Trophoblast cell (in vitro differentiated cells and primary cell): ENCODE data around the gene ARHGEF11.
A peak's percentile ranks its signal among the peaks of the same experiment; 100 is the strongest.

Source experiments
- DNase-seq, 2 donors: peaks; one replicate each; pipeline ENCODE4 v3.0.0-alpha.2; 2016
- H2AFZ ChIP-seq: 2 replicates; pipeline ENCODE4 v1.6.1; 2013; ENCODE audit warnings: low read length, moderate library complexity, mild to moderate bottlenecking; ENCODE audit not compliant: insufficient read depth, poor library complexity
- H2AK5ac ChIP-seq: 2 replicates; pipeline ENCODE4 v1.6.1; 2013; ENCODE audit warnings: mild to moderate bottlenecking, low read length
- H2BK120ac ChIP-seq: 2 replicates; pipeline ENCODE4 v1.6.1; 2013; ENCODE audit warnings: low read length, mild to moderate bottlenecking, moderate library complexity; ENCODE audit not compliant: insufficient read depth, poor library complexity
- H2BK12ac ChIP-seq: 2 replicates; pipeline ENCODE4 v1.6.1; 2013; ENCODE audit warnings: mild to moderate bottlenecking, low read length, moderate library complexity
- H2BK5ac ChIP-seq: 2 replicates; pipeline ENCODE4 v1.6.1; 2013; ENCODE audit warnings: low read length, low read depth, moderate library complexity, mild to moderate bottlenecking; ENCODE audit not compliant: poor library complexity
- H3K14ac ChIP-seq: 2 replicates; pipeline ENCODE4 v1.6.1; 2013; ENCODE audit warnings: mild to moderate bottlenecking, low read length
- H3K18ac ChIP-seq: 2 replicates; pipeline ENCODE4 v1.6.1; 2013; ENCODE audit warnings: mild to moderate bottlenecking, low read length
- H3K23ac ChIP-seq: 2 replicates; pipeline ENCODE4 v1.6.1; 2013; ENCODE audit warnings: low read length
- H3K27ac ChIP-seq: 2 replicates; pipeline ENCODE4 v1.5.1; 2013; ENCODE audit warnings: low read depth, mild to moderate bottlenecking, inconsistent platforms, low read length, moderate library complexity
- H3K27me3 ChIP-seq: 2 replicates; pipeline ENCODE4 v1.6.1; 2013; ENCODE audit warnings: inconsistent platforms, mild to moderate bottlenecking, low read length, moderate library complexity; ENCODE audit not compliant: insufficient read depth
- H3K36me3 ChIP-seq, 2 experiments: 1 replicate in 1 of 2; 2 replicates in 1 of 2; pipeline ENCODE4 v1.6.1; 2013; ENCODE audit warnings: low read length in 2 of 2, mild to moderate bottlenecking in 2 of 2, moderate library complexity in 1 of 2; ENCODE audit not compliant: insufficient read depth in 2 of 2, control insufficient read depth in 1 of 2
- H3K4ac ChIP-seq: 2 replicates; pipeline ENCODE4 v1.6.1; 2013; ENCODE audit warnings: low read depth, mild to moderate bottlenecking, low read length, moderate library complexity
- H3K4me1 ChIP-seq, 2 experiments: 1 replicate in 1 of 2; 2 replicates in 1 of 2; pipeline ENCODE4 v1.6.1; 2013; ENCODE audit warnings: low read length in 2 of 2, mild to moderate bottlenecking in 2 of 2, moderate library complexity in 1 of 2; ENCODE audit not compliant: insufficient read depth in 2 of 2, control insufficient read depth in 1 of 2
- H3K4me2 ChIP-seq: 2 replicates; pipeline ENCODE4 v1.6.1; 2013; ENCODE audit warnings: inconsistent platforms, mild to moderate bottlenecking, low read length, moderate library complexity
- H3K4me3 ChIP-seq: 2 replicates; pipeline ENCODE4 v1.5.1; 2013; ENCODE audit warnings: mild to moderate bottlenecking, low read depth, low read length, inconsistent platforms
- H3K79me1 ChIP-seq: one replicate; pipeline ENCODE4 v1.6.1; 2013; ENCODE audit warnings: low read length
- H3K79me2 ChIP-seq: 2 replicates; pipeline ENCODE4 v1.6.1; 2013; ENCODE audit warnings: low read length, mild to moderate bottlenecking; ENCODE audit not compliant: control insufficient read depth, insufficient read depth, poor library complexity
- H3K9ac ChIP-seq: 2 replicates; pipeline ENCODE4 v1.6.1; 2013; ENCODE audit warnings: mild to moderate bottlenecking, low read length
- H3K9me3 ChIP-seq: 2 replicates; pipeline ENCODE4 v1.6.1; 2013; ENCODE audit warnings: low read depth, mild to moderate bottlenecking, control low read depth, inconsistent platforms, low read length; ENCODE audit not compliant: insufficient read depth
- H4K12ac ChIP-seq: 2 replicates; pipeline ENCODE4 v1.6.1; 2013; ENCODE audit warnings: low read depth, mild to moderate bottlenecking, low read length, moderate library complexity
- H4K8ac ChIP-seq: 2 replicates; pipeline ENCODE4 v1.6.1; 2013; ENCODE audit warnings: low read depth, mild to moderate bottlenecking, low read length, moderate library complexity
- H4K91ac ChIP-seq: one replicate; pipeline ENCODE4 v1.6.1; 2013; ENCODE audit warnings: low read depth, mild to moderate bottlenecking, low read length, moderate library complexity
- WGBS: extraction: QIAGEN DNeasy Blood & Tissue Kit; methylation state at CpG from one replicate; pipeline ENCODE4 v1.1.7; 2013; ENCODE audit warnings: missing lambda C conversion rate; ENCODE audit not compliant: insufficient read length, insufficient coverage; ENCODE audit errors: extremely low coverage; 5-methylcytosine and 5-hydroxymethylcytosine counted together

ARHGEF11 gene

DNA sequence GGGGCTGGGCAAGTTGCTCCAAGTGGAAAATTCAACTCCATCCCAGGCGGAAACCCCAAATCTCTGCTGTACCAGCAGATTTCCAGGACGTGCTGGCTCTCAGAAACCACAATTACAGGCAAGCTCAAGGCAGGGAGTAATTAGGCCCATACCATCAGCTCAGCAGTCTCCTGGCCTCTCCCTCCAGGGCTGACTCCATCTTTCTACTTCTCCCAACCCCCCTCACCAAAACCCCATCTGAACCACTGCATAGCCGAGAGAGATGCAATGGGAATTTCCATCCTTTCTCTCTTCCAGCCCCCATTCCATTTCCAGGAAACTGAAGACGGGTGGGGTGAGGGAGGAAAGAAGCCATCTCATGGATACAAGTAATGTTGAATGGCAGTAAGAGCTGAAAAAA is 41.2 kb downstream of the ARHGEF11 start:
- no CpG with 5 or more reads among the region's 4 CpGs for WGBS
- no peak overlapping the region for H3K4me3 ChIP-seq
- H3K18ac ChIP-seq: no peak overlapping the region
- H2BK12ac ChIP-seq: no peak overlapping the region
- no peak overlapping the region for H3K4ac ChIP-seq
- H2BK120ac ChIP-seq: no peak overlapping the region
- H3K14ac ChIP-seq: no peak overlapping the region
- no peaks in the 10 kb centered on the region for H3K36me3 ChIP-seq
- H4K8ac ChIP-seq: no peak overlapping the region
- H3K27me3 ChIP-seq: no peaks in the 10 kb centered on the region
- no peak overlapping the region for H4K12ac ChIP-seq
- H4K91ac ChIP-seq: no peak overlapping the region
- peaks cover 25 to 36% of the 10 kb centered on the region in 2 experiments for H3K4me1 ChIP-seq
- H3K23ac ChIP-seq: no peak overlapping the region
- no peak overlapping the region for H3K9ac ChIP-seq
- H2AK5ac ChIP-seq: no peak overlapping the region
- H3K79me1 ChIP-seq: peaks cover 2% of the 10 kb centered on the region
- peaks cover 3% of the 10 kb centered on the region for H3K79me2 ChIP-seq
- H3K27ac ChIP-seq: peak overlapping the region; percentile 55
- DNase-seq: peak in 1 of 2 donors; percentile 21
- H3K9me3 ChIP-seq: no peaks in the 10 kb centered on the region
- H2AFZ ChIP-seq: no peak overlapping the region
- H3K4me2 ChIP-seq: peak overlapping the region; percentile 2
- no peak overlapping the region for H2BK5ac ChIP-seq

DNA sequence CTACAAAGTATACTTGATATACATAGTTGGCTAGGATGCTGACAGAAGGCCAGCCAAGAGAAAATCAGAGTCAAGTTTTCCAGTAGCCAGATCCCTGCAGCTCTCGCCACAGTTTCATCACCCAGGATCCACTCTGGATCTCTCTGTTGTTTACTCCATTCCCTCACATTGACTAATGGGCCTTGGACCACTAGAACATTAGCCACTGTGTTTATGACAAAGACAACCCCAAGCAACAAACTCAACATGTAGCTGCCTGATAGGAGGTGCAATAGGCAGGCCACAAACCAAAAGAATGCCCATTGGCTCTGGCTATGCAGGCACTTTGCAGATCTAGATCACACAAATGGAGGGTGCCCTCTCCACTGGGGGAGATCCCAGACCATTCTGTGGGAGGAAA is 44.2 kb downstream of the ARHGEF11 start:
- WGBS: no CpG with 5 or more reads among the region's 1 CpG
- no peak overlapping the region for H2AK5ac ChIP-seq
- no peak overlapping the region for H4K8ac ChIP-seq
- H3K4ac ChIP-seq: no peak overlapping the region
- no peak overlapping the region for H3K9ac ChIP-seq
- no peak overlapping the region for H2BK12ac ChIP-seq
- H3K36me3 ChIP-seq: no peaks in the 10 kb centered on the region
- no peak overlapping the region for H3K18ac ChIP-seq
- H3K4me1 ChIP-seq: peaks cover 18 to 29% of the 10 kb centered on the region in 2 experiments
- H3K4me2 ChIP-seq: no peak overlapping the region
- H2BK120ac ChIP-seq: no peak overlapping the region
- no peak overlapping the region for H2AFZ ChIP-seq
- H3K79me2 ChIP-seq: no peaks in the 10 kb centered on the region
- H4K12ac ChIP-seq: no peak overlapping the region
- peaks cover 2% of the 10 kb centered on the region for H3K79me1 ChIP-seq
- peak overlapping the region; percentile 97 for H3K23ac ChIP-seq
- H3K27me3 ChIP-seq: no peaks in the 10 kb centered on the region
- no peak overlapping the region for H4K91ac ChIP-seq
- H3K4me3 ChIP-seq: no peak overlapping the region
- no peaks in the 10 kb centered on the region for H3K9me3 ChIP-seq
- H3K14ac ChIP-seq: no peak overlapping the region
- H3K27ac ChIP-seq: no peak overlapping the region
- H2BK5ac ChIP-seq: no peak overlapping the region
- DNase-seq: no peak

DNA sequence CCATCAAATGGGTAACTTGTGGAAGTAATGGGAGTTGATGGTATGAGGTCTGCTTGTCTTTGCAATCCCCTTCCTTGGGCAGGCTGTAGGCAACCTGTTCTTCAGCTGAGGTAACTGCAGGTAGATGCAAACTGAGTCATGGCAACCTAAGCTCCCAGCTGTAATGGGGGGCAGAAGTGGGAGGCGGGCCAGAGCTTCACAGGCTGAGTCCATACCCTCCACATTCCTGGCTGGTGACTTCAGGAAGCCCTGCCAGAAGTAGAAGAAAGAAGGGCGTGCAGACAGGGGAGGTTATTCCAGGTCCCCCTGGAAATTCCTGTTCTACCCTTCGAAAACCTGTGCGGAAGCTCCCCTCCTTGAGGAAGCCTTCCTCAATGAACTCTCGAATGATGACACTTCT is 44.9 kb downstream of the ARHGEF11 start:
- H3K79me1 ChIP-seq: peaks cover 2% of the 10 kb centered on the region
- no peak overlapping the region for H2BK120ac ChIP-seq
- no peak overlapping the region for H4K91ac ChIP-seq
- H3K36me3 ChIP-seq: no peaks in the 10 kb centered on the region
- no peak overlapping the region for H3K23ac ChIP-seq
- no peaks in the 10 kb centered on the region for H3K27me3 ChIP-seq
- no peak overlapping the region for H2AFZ ChIP-seq
- H4K12ac ChIP-seq: no peak overlapping the region
- H4K8ac ChIP-seq: no peak overlapping the region
- peaks cover 18 to 30% of the 10 kb centered on the region in 2 experiments for H3K4me1 ChIP-seq
- no peak overlapping the region for H2BK5ac ChIP-seq
- DNase-seq: no peak
- H3K27ac ChIP-seq: no peak overlapping the region
- H2AK5ac ChIP-seq: no peak overlapping the region
- no peak overlapping the region for H3K4ac ChIP-seq
- H3K18ac ChIP-seq: no peak overlapping the region
- H3K9ac ChIP-seq: no peak overlapping the region
- no peaks in the 10 kb centered on the region for H3K9me3 ChIP-seq
- no peaks in the 10 kb centered on the region for H3K79me2 ChIP-seq
- no peak overlapping the region for H3K4me3 ChIP-seq
- H2BK12ac ChIP-seq: no peak overlapping the region
- no CpG with 5 or more reads among the region's 5 CpGs for WGBS
- H3K14ac ChIP-seq: no peak overlapping the region
- no peak overlapping the region for H3K4me2 ChIP-seq

DNA sequence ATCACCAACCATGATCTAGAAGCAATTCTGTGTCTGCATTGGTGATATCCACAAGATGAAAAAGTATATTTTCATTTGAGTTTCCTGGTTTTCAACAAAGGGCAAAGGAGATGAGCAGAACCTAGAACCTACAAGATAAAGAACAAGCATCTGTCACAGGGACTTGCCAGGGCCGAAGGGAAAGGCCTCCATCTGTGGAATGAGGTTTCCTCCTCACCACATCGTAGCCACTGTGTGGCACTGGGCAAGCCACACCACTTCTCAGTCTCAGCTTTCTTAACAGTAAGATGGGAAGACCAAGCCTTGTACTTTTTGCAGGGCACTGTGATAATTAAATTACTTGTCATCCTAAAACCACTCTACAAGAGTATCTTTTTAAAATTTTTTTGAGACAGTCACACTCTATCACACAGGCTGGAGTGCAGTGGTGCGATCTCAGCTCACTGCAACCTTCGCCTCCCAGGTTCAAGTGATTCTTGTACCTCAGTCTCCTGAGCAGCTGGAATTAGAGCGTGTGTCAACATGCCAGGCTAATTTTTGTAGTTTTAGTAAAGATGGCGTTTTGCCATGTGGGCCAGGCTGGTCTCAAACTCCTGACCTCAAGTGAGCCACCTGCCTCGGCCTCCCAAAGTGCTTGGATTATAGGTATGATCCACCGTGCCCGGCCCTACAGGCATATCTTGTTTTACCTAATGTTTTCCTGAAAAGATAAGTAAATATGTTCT is 45.8 kb downstream of the ARHGEF11 start:
- no peak overlapping the region for H3K23ac ChIP-seq
- H2AFZ ChIP-seq: no peak overlapping the region
- H3K4me1 ChIP-seq: peaks cover 14 to 28% of the 10 kb centered on the region in 2 experiments
- no peak overlapping the region for H3K18ac ChIP-seq
- H3K36me3 ChIP-seq: no peaks in the 10 kb centered on the region
- no peak overlapping the region for H3K4ac ChIP-seq
- peaks cover 2% of the 10 kb centered on the region for H3K79me1 ChIP-seq
- H3K4me3 ChIP-seq: no peak overlapping the region
- WGBS: no CpG with 5 or more reads among the region's 9 CpGs
- H4K8ac ChIP-seq: no peak overlapping the region
- no peak overlapping the region for H4K91ac ChIP-seq
- no peak overlapping the region for H4K12ac ChIP-seq
- no peak for DNase-seq
- H3K9ac ChIP-seq: no peak overlapping the region
- no peak overlapping the region for H2AK5ac ChIP-seq
- H3K9me3 ChIP-seq: no peaks in the 10 kb centered on the region
- H3K27me3 ChIP-seq: no peaks in the 10 kb centered on the region
- no peak overlapping the region for H3K14ac ChIP-seq
- no peak overlapping the region for H2BK5ac ChIP-seq
- no peak overlapping the region for H2BK120ac ChIP-seq
- H3K27ac ChIP-seq: no peak overlapping the region
- H3K79me2 ChIP-seq: no peaks in the 10 kb centered on the region
- no peak overlapping the region for H3K4me2 ChIP-seq
- H2BK12ac ChIP-seq: no peak overlapping the region
